SH-SY5Y (cell line): ENCODE results near the gene ARMC2.

ENCODE experiments used
- GATA2 ChIP-seq: IDR thresholded peaks from 2 replicates; pipeline ENCODE4 v1.6.1; 2011; ENCODE audit warnings: mild to moderate bottlenecking, low read depth, low read length
- GATA3 ChIP-seq: IDR thresholded peaks from 2 replicates; pipeline ENCODE4 v1.6.1; 2011; ENCODE audit warnings: low read depth, mild to moderate bottlenecking, low read length, moderate library complexity

- TF ChIP-seq GATA2 (no peak), GATA3 (no peak)
Measured at GRCh38 chr6:108961077-108961476, 112.9 kb downstream of the ARMC2 start.
